GM23338 (cell line): ENCODE results near the gene TASL. TPM values are rescaled to one million over a fixed set of nuclear protein-coding genes. Genes with fewer than 3 reads are reported as not detected.

Experiments
- ATAC-seq: fragments of 200-7000 bp; cut with Tn5 transposase; 3 replicates; pipeline ENCODE4 v1.9.1; 2020
- DNase-seq: peaks from one replicate; pipeline ENCODE4 v3.0.0-alpha.2; 2015; ENCODE audit warnings: low spot score
- H2AFZ ChIP-seq: fragments of 200-600 bp; sonication (generic); 2 replicates; pipeline ENCODE4 v1.8.0; 2016; ENCODE audit warnings: antibody characterized with exemption, mild to moderate bottlenecking, moderate library complexity
- H3F3A ChIP-seq: fragments of 200-600 bp; sonication (generic); replicated peaks from 2 replicates; pipeline ENCODE4 v1.8.0; 2017; ENCODE audit warnings: antibody characterized with exemption, mixed run types, low read depth
- H3K27ac ChIP-seq: fragments of 200-600 bp; sonication (generic); 2 replicates; pipeline ENCODE4 v1.6.1; 2016; ENCODE audit warnings: low read depth
- H3K27me3 ChIP-seq: fragments of 200-600 bp; sonication (generic); 2 replicates; pipeline ENCODE4 v1.8.0; 2016; ENCODE audit warnings: mild to moderate bottlenecking, mixed run types, moderate library complexity; ENCODE audit not compliant: insufficient read depth
- H3K36me3 ChIP-seq: fragments of 200-600 bp; sonication (generic); 2 replicates; pipeline ENCODE4 v1.8.0; 2016; ENCODE audit warnings: mild to moderate bottlenecking; ENCODE audit not compliant: insufficient read depth
- H3K4me1 ChIP-seq: fragments of 200-600 bp; sonication (generic); 2 replicates; pipeline ENCODE4 v1.8.0; 2016; ENCODE audit warnings: mild to moderate bottlenecking, moderate library complexity; ENCODE audit not compliant: insufficient read depth
- H3K4me2 ChIP-seq: fragments of 200-600 bp; sonication (generic); 2 replicates; pipeline ENCODE4 v1.7.1; 2017; ENCODE audit warnings: mixed run types
- H3K4me3 ChIP-seq: fragments of 200-600 bp; sonication (generic); 2 replicates; pipeline ENCODE4 v1.6.1; 2016; ENCODE audit warnings: mixed run types
- H3K79me2 ChIP-seq: fragments of 200-600 bp; sonication (generic); replicated peaks from 2 replicates; pipeline ENCODE4 v1.8.0; 2017; ENCODE audit warnings: mild to moderate bottlenecking; ENCODE audit not compliant: insufficient read depth
- H3K9me2 ChIP-seq: fragments of 200-600 bp; sonication (generic); 2 replicates; pipeline ENCODE4 v1.8.0; 2017; ENCODE audit not compliant: insufficient read depth
- H4K20me1 ChIP-seq: fragments of 200-600 bp; sonication (generic); replicated peaks from 2 replicates; pipeline ENCODE4 v1.8.0; 2017; ENCODE audit warnings: mild to moderate bottlenecking; ENCODE audit not compliant: insufficient read depth
- H3K27ac Mint-ChIP-seq: 2 replicates; pipeline ENCODE4 v1.8.0; 2020; ENCODE audit warnings: inconsistent platforms, mild to moderate bottlenecking, moderate library complexity, mixed read lengths
- H3K27me3 Mint-ChIP-seq: 3 replicates; pipeline ENCODE4 v1.8.0; 2022; ENCODE audit warnings: low read depth, mild to moderate bottlenecking, moderate library complexity, mixed read lengths, inconsistent platforms; ENCODE audit not compliant: insufficient read depth, poor library complexity
- H3K36me3 Mint-ChIP-seq: 3 replicates; pipeline ENCODE4 v1.8.0; 2021; ENCODE audit warnings: low read depth, mild to moderate bottlenecking, inconsistent platforms, moderate library complexity, mixed read lengths
- H3K4me1 Mint-ChIP-seq: 3 replicates; pipeline ENCODE4 v1.8.0; 2020; ENCODE audit warnings: mild to moderate bottlenecking, inconsistent platforms, mixed read lengths
- H3K4me3 Mint-ChIP-seq: 3 replicates; pipeline ENCODE4 v1.8.0; 2021; ENCODE audit warnings: moderate library complexity, mild to moderate bottlenecking, inconsistent platforms, mixed read lengths
- H3K9me3 Mint-ChIP-seq: 3 replicates; pipeline ENCODE4 v1.8.0; 2020; ENCODE audit warnings: moderate library complexity, mild to moderate bottlenecking, inconsistent platforms, mixed read lengths
- CREB1 ChIP-seq: fragments of 250-450 bp; sonication (Bioruptor Pico); IDR thresholded peaks from 2 replicates; pipeline ENCODE4 v1.5.0; 2020; ENCODE audit warnings: low read depth, mild to moderate bottlenecking, moderate library complexity
- CTCF ChIP-seq, 2 experiments: fragments of 200-600 bp in 1 of 2; sonication (generic) in 1 of 2; conservative IDR thresholded peaks; 2 replicates each; pipeline versions ENCODE4 v1.5.1 to v1.6.1; 2016 to 2017; ENCODE audit warnings: antibody characterized with exemption in 2 of 2, low read depth in 2 of 2, mild to moderate bottlenecking in 2 of 2, moderate library complexity in 1 of 2
- ETS1 ChIP-seq: IDR thresholded peaks from 2 replicates; pipeline ENCODE4 v1.6.1; 2016; ENCODE audit warnings: antibody characterized with exemption
- EZH2 ChIP-seq: fragments of 200-600 bp; sonication (generic); IDR thresholded peaks from one replicate; pipeline ENCODE4 v1.8.0; 2017; ENCODE audit warnings: antibody characterized with exemption, mild to moderate bottlenecking, low read depth; ENCODE audit not compliant: unreplicated experiment
- EZH2phosphoT487 ChIP-seq: fragments of 200-600 bp; sonication (generic); IDR thresholded peaks from one replicate; pipeline ENCODE4 v1.8.1; 2018; ENCODE audit warnings: antibody characterized with exemption; ENCODE audit not compliant: unreplicated experiment
- JUNB ChIP-seq: IDR thresholded peaks from one replicate; pipeline ENCODE4 v1.6.1; 2016; ENCODE audit warnings: antibody characterized with exemption; ENCODE audit not compliant: unreplicated experiment
- NANOG ChIP-seq: IDR thresholded peaks from 2 replicates; pipeline ENCODE4 v1.6.1; 2016; ENCODE audit warnings: antibody characterized with exemption, borderline replicate concordance
- POLR2AphosphoS5 ChIP-seq: IDR thresholded peaks from 2 replicates; pipeline ENCODE4 v1.6.1; 2016; ENCODE audit warnings: antibody characterized with exemption, low read depth
- STAT1 ChIP-seq: IDR thresholded peaks from one replicate; pipeline ENCODE4 v1.6.1; 2016; ENCODE audit warnings: antibody characterized with exemption; ENCODE audit not compliant: unreplicated experiment
- ZNF114 ChIP-seq: fragments of 250-450 bp; sonication (Bioruptor Pico); IDR thresholded peaks from 2 replicates; pipeline ENCODE4 v1.5.0; 2020; ENCODE audit warnings: mild to moderate bottlenecking, moderate library complexity
- ZNF331 ChIP-seq: fragments of 250-450 bp; sonication (Bioruptor Pico); IDR thresholded peaks from 2 replicates; pipeline ENCODE4 v1.5.0; 2020; ENCODE audit warnings: low read depth, mild to moderate bottlenecking, moderate library complexity
- ZNF462 ChIP-seq: fragments of 250-450 bp; sonication (Bioruptor Pico); IDR thresholded peaks from 2 replicates; pipeline ENCODE4 v1.5.0; 2020; ENCODE audit warnings: mild to moderate bottlenecking, moderate library complexity
- polyA plus RNA-seq: library from polyadenylated mRNA; unstranded; fragments of >200 nt; fragmentation: Nextera tagmentation; extraction: Ambion mirVana; gene quantifications from 2 replicates; pipeline ENCODE4 v1.2.1, GENCODE V29; 2016
- total RNA-seq: library from RNA; depleted of rRNA; stranded (reverse); fragments of >200 nt; shearing (Covaris generic); gene quantifications from 2 replicates; pipeline ENCODE4 v1.2.3, GENCODE V29; 2014
- TF ChIP-seq, protein P1 (sequence below): IDR thresholded peaks from one replicate; pipeline ENCODE4 v1.6.1; 2018; ENCODE audit warnings: antibody characterized with exemption; ENCODE audit not compliant: unreplicated experiment

TASL gene
- total and polyA plus RNA-seq, 2 experiments from 2014 or later, result not detected

GRCh38 chrX:30521440-30522182, 56.0 kb downstream of the TASL start:
- Mint-ChIP-seq H3K27me3 (peaks cover 1% of the 10 kb centered on the region), H3K27ac (no peak overlapping the region), H3K36me3 (no peaks in the 10 kb centered on the region), H3K4me1 (no peaks in the 10 kb centered on the region), H3K9me3 (no peaks in the 10 kb centered on the region), H3K4me3 (no peak overlapping the region)
- Histone ChIP-seq H3K4me2 (no peak overlapping the region), H3K36me3 (no peaks in the 10 kb centered on the region), H3K79me2 (no peaks in the 10 kb centered on the region), H3K4me3 (no peak overlapping the region), H3K4me1 (no peaks in the 10 kb centered on the region), H4K20me1 (no peaks in the 10 kb centered on the region), H2AFZ (no peak overlapping the region), H3K9me2 (no peaks in the 10 kb centered on the region), H3F3A (no peaks in the 10 kb centered on the region), H3K27ac (no peak overlapping the region), H3K27me3 (no peaks in the 10 kb centered on the region)
- no peak for TF ChIP-seq ETS1
- no peak for TF ChIP-seq POLR2AphosphoS5
- TF ChIP-seq ZNF114 (CRISPR knock-in tag), result no peak
- no peak for TF ChIP-seq CREB1 (CRISPR knock-in tag)
- no peak for TF ChIP-seq STAT1
- TF ChIP-seq, protein P1, sequence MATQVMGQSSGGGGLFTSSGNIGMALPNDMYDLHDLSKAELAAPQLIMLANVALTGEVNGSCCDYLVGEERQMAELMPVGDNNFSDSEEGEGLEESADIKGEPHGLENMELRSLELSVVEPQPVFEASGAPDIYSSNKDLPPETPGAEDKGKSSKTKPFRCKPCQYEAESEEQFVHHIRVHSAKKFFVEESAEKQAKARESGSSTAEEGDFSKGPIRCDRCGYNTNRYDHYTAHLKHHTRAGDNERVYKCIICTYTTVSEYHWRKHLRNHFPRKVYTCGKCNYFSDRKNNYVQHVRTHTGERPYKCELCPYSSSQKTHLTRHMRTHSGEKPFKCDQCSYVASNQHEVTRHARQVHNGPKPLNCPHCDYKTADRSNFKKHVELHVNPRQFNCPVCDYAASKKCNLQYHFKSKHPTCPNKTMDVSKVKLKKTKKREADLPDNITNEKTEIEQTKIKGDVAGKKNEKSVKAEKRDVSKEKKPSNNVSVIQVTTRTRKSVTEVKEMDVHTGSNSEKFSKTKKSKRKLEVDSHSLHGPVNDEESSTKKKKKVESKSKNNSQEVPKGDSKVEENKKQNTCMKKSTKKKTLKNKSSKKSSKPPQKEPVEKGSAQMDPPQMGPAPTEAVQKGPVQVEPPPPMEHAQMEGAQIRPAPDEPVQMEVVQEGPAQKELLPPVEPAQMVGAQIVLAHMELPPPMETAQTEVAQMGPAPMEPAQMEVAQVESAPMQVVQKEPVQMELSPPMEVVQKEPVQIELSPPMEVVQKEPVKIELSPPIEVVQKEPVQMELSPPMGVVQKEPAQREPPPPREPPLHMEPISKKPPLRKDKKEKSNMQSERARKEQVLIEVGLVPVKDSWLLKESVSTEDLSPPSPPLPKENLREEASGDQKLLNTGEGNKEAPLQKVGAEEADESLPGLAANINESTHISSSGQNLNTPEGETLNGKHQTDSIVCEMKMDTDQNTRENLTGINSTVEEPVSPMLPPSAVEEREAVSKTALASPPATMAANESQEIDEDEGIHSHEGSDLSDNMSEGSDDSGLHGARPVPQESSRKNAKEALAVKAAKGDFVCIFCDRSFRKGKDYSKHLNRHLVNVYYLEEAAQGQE, result no peak
- TF ChIP-seq EZH2phosphoT487, result no peak
- no peak for TF ChIP-seq ZNF462 (CRISPR knock-in tag)
- no peak for TF ChIP-seq EZH2
- no peak for TF ChIP-seq NANOG
- no peak for TF ChIP-seq JUNB
- TF ChIP-seq ZNF331 (CRISPR knock-in tag), result no peak
- no peak for TF ChIP-seq CTCF (conservative IDR thresholded peaks at IDR 0.05; ENCODE audit: low read depth in 2 of 2)
- ATAC-seq, result no peak
- no peak for DNase-seq
